A673 (cell line): ENCODE measurements around the gene FETUB. TPM values are rescaled to one million over a fixed set of nuclear protein-coding genes. Genes with fewer than 3 reads are reported as not detected.

Source experiments
- Bru-seq: library from RNA; stranded (reverse); fragments of 400-500 nt; gene quantifications from one replicate; lab custom pipeline; 2021; lab: Mats Ljungman, UMichigan
- BruChase-seq, 2 experiments: library from RNA; stranded (reverse); fragments of 400-500 nt; gene quantifications; one replicate each; lab custom pipeline; 2021; lab: Mats Ljungman, UMichigan
- BruUV-seq: library from RNA; stranded (reverse); fragments of 400-500 nt; replicated peaks from 2 replicates; lab custom pipeline; 2021; lab: Mats Ljungman, UMichigan
- CTCF ChIA-PET: fragments of 300-600 bp; sonication (Branson Sonifier 250); formaldehyde crosslinking; loops from one replicate; lab custom pipeline; 2022; ENCODE audit warnings: antibody characterized with exemption; lab: Charles Lee
- POLR2A ChIA-PET: fragments of 300-600 bp; sonication (Branson Sonifier 250); formaldehyde crosslinking; loops from one replicate; lab custom pipeline; 2022; ENCODE audit warnings: antibody characterized with exemption; ENCODE audit not compliant: low non-redundant PET; lab: Charles Lee
- DNase-seq: peaks from one replicate; pipeline ENCODE4 v3.0.0-alpha.2; 2015; ENCODE audit warnings: low spot score
- H3K27ac ChIP-seq: fragments of 200-600 bp; sonication (generic); 2 replicates; pipeline ENCODE4 v1.5.1; 2016; ENCODE audit warnings: mixed run types, low read depth, mild to moderate bottlenecking, mixed read lengths, antibody characterized with exemption, low read length; ENCODE audit not compliant: poor library complexity, severe bottlenecking
- H3K27me3 ChIP-seq: fragments of 200-600 bp; sonication (generic); replicated peaks from 2 replicates; pipeline ENCODE4 v1.6.1; 2017; ENCODE audit warnings: mixed run types, low read depth, mild to moderate bottlenecking, mixed read lengths, antibody characterized with exemption, low read length; ENCODE audit not compliant: insufficient read depth, poor library complexity
- H3K36me3 ChIP-seq: fragments of 200-600 bp; sonication (generic); 2 replicates; pipeline ENCODE4 v1.6.1; 2016; ENCODE audit warnings: mixed run types, mild to moderate bottlenecking, mixed read lengths, antibody characterized with exemption, low read length; ENCODE audit not compliant: insufficient read depth, poor library complexity, severe bottlenecking
- H3K4me1 ChIP-seq: fragments of 200-600 bp; sonication (generic); 2 replicates; pipeline ENCODE4 v1.6.1; 2017; ENCODE audit warnings: mixed run types, mild to moderate bottlenecking, mixed read lengths, antibody characterized with exemption, low read length; ENCODE audit not compliant: insufficient read depth, poor library complexity, severe bottlenecking
- H3K4me3 ChIP-seq: fragments of 200-600 bp; sonication (generic); 2 replicates; pipeline ENCODE4 v1.5.1; 2016; ENCODE audit warnings: low read depth, mixed run types, mild to moderate bottlenecking, mixed read lengths, low read length; ENCODE audit not compliant: poor library complexity, severe bottlenecking
- H3K9me3 ChIP-seq: fragments of 200-600 bp; sonication (generic); 2 replicates; pipeline ENCODE4 v1.6.1; 2016; ENCODE audit warnings: mixed run types, low read depth, mild to moderate bottlenecking, mixed read lengths, antibody characterized with exemption, low read length; ENCODE audit not compliant: poor library complexity, severe bottlenecking
- CTCF ChIP-seq: fragments of 300-800, 200-600 bp; sonication (generic); conservative IDR thresholded peaks from 2 replicates; pipeline ENCODE4 v1.5.1; 2017; ENCODE audit warnings: low read depth, mild to moderate bottlenecking, antibody characterized with exemption, low read length, moderate library complexity, mixed read lengths
- EZH2 ChIP-seq: fragments of 200-600 bp; sonication (generic); IDR thresholded peaks from 2 replicates; pipeline ENCODE4 v1.6.1; 2017; ENCODE audit warnings: borderline replicate concordance, low read depth, mild to moderate bottlenecking, mixed read lengths, antibody characterized with exemption, low read length; ENCODE audit not compliant: poor library complexity, severe bottlenecking
- intact Hi-C: fragments of 100-400 bp; cut with micrococcal nuclease; formaldehyde crosslinking; loops from one replicate; pipeline ENCODE4 v1.10.0; 2022; ENCODE audit not compliant: unreplicated experiment
- long read RNA-seq: library from polyadenylated mRNA; stranded (forward); transcript quantifications from one replicate; pipeline ENCODE4 v2.0.0, GENCODE V29; 2022
- total RNA-seq: library from RNA; stranded (reverse); gene quantifications from 2 replicates; pipeline ENCODE4 v1.2.3, GENCODE V29; 2021

Gene FETUB, protein sequence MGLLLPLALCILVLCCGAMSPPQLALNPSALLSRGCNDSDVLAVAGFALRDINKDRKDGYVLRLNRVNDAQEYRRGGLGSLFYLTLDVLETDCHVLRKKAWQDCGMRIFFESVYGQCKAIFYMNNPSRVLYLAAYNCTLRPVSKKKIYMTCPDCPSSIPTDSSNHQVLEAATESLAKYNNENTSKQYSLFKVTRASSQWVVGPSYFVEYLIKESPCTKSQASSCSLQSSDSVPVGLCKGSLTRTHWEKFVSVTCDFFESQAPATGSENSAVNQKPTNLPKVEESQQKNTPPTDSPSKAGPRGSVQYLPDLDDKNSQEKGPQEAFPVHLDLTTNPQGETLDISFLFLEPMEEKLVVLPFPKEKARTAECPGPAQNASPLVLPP
- total RNA-seq (not detected in 2 replicates), Bru-seq, nascent RNA (percentile 18 among the genes with signal in this experiment), BruChase-seq, experiment 1, labeled RNA remaining after a 2-hour chase (percentile 11 among the genes with signal in this experiment), BruChase-seq, experiment 2, labeled RNA remaining after a 6-hour chase (percentile 5 among the genes with signal in this experiment)
- long read RNA-seq: 0 reads

- no peak within 1 kb of the TSS for H3K27ac ChIP-seq
- H3K27me3 ChIP-seq: no peaks in the 10 kb centered on the region
- H3K4me3 ChIP-seq: no peak within 1 kb of the TSS
- TF ChIP-seq EZH2 (no peak), CTCF (no peak)
- BruUV-seq: no TSS peak
- CTCF ChIA-PET: no interaction called here
- no peaks in the 10 kb centered on the region for H3K9me3 ChIP-seq
- no peak for DNase-seq
- no peaks in the 10 kb centered on the region for H3K4me1 ChIP-seq
- POLR2A ChIA-PET: no interaction called here
- intact Hi-C loops: no loop called here
- no peaks in the 10 kb centered on the region for H3K36me3 ChIP-seq
Measured at GRCh38 chr3:186639778-186640472, at the start of gene FETUB. Gene FETUB, plus strand, starts transcription at chr3:186640399. Its CDS starts 62 bp downstream, at chr3:186640461.

- no peak for TF ChIP-seq EZH2
- BruUV-seq: no TSS peak
- intact Hi-C loops: no loop called here
- DNase-seq: no peak
- Histone ChIP-seq H3K27ac (no peak overlapping the region), H3K9me3 (no peaks in the 10 kb centered on the region), H3K4me3 (no peak overlapping the region), H3K36me3 (peaks cover 4% of the 10 kb centered on the region), H3K27me3 (no peaks in the 10 kb centered on the region), H3K4me1 (no peaks in the 10 kb centered on the region)
- CTCF ChIA-PET: interaction anchor here (1.4 kb wide), 1 partner anchor 26 kb away, joined by 5 read pairs; no protein-coding TSS in a partner anchor
- POLR2A ChIA-PET: no interaction called here
Measured at GRCh38 chr3:186590580-186591295, 49.5 kb upstream of the FETUB start.

DNA sequence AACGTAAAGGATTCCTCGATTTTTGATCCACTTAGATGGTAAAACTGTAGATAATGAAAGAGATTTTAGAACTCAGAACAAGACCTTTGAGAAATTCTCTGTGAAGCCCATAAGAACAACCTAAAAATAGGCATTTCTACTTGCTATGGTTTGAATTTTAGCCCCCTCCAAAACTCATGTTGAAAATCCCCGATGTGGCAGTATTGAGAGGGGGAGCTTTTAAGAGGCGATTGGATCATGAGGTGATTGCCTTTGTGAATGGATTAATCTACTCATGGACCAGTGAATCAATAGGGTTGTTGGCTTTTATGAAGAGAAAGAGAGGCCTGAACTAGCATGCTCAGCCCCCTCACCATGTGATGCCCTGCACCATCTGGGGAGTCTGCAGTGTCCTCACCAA is 47.5 kb upstream of the FETUB start:
- TF ChIP-seq CTCF (no peak), EZH2 (no peak)
- no peak overlapping the region for H3K27ac ChIP-seq
- DNase-seq: no peak
- intact Hi-C loops: no loop called here
- H3K9me3 ChIP-seq: no peaks in the 10 kb centered on the region
- H3K4me3 ChIP-seq: no peak overlapping the region
- BruUV-seq: no TSS peak
- no peaks in the 10 kb centered on the region for H3K4me1 ChIP-seq
- CTCF ChIA-PET: no interaction called here
- H3K27me3 ChIP-seq: no peaks in the 10 kb centered on the region
- POLR2A ChIA-PET: no interaction called here
- no peaks in the 10 kb centered on the region for H3K36me3 ChIP-seq
